Erythroblast (primary cell): ENCODE measurements around the gene NFIL3.

ENCODE experiments used
- GATA1 ChIP-seq: IDR thresholded peaks from 2 replicates; pipeline ENCODE4 v1.6.1; 2011; ENCODE audit warnings: low read depth, mild to moderate bottlenecking, control low read depth, low read length, moderate library complexity
- POLR2A ChIP-seq: IDR thresholded peaks from 2 replicates; pipeline ENCODE4 v1.6.1; 2011; ENCODE audit warnings: mild to moderate bottlenecking, low read length

DNA sequence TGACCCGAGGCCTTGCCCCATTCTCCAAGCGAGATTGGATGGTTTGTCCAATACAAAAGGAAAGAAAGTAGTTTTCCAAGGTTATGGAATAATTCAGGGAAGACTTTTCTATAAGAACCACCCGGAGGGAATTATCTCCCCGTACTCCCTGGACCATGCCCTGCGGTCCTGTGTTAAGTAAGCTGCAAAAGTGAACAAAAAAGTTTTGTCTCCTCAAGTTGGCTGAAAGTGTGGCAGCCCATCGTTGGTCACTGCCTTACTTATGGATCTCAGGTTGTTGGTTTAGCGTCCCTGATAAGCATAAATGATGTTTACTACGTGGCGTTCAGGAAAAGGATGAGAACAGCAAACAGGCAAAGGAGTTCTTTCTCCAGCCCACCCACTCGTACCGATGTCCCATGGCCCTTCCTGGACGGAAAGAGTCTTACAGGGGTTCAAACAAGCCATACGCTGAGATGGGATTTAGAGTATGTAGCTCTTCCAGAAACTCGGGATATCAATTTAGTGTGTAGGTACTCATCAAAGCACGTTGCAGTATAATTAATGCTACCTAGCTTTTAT, 61.5 kb downstream of the NFIL3 start:
- no peak for TF ChIP-seq POLR2A
- no peak for TF ChIP-seq GATA1
